Measurements from ENCODE around the gene MEGF6. TPM values are rescaled to one million over a fixed set of nuclear protein-coding genes. Genes with fewer than 3 reads are reported as not detected.

The MEGF6 gene
- total RNA-seq, 5 donors from 2014 or later (not counting 1 experiment from before 2014, with no cell fraction given): 63.3 to 213 (median 193) TPM

DNA sequence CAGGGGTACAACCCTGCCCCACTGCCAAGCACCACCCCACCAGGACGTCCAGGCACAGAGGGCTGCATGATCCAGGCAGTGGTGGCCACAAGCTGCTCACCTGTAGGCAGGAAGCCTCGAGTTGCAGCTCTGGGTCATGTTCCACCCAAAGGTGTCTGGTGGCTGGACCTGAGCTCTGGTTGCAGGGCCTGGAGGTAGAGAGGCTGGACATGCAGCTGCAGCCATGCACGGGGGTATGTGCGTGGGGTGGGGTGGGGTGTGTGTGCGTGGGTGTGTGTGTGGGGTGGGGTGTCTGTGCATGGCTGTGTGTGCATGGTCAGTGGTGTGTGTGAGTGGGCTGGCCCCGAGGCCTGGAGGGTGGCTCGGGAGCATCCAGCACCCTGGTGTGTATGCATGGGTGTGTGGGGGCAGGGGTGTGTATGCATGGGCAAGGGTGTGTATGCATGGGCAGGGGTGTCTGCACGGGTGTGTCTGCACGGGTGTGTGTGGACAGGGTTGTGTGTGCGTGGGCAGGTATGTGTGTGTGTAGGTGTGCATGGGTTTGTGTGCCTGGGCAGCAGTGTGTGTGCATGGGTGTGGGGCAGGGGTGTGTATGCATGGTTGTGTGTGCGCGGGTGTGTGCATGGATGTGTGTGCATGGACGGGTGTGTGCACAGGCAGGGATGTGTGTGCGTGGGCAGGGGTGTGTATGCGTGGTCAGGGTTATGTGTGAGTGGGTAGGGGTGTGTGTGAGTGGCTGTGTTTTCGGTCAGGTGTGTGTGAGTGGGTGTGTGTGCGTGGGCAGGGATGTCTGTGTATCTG lies 141.3 kb downstream of the MEGF6 start:
- H3K9me3 ChIP-seq: no peaks in the 10 kb centered on the region
- Mint-ChIP-seq H3K36me3 (no peaks in the 10 kb centered on the region), H3K27me3 (peaks cover 3 to 5% of the 10 kb centered on the region in 2 donors), H3K9me3 (no peaks in the 10 kb centered on the region), H3K4me3 (no peak overlapping the region), H3K27ac (no peak overlapping the region), H3K4me1 (peaks cover 0 to 6% (median 3%) of the 10 kb centered on the region in 3 donors)
- H3K27me3 ChIP-seq (replicated peaks in 1 of 2; ENCODE audit: control insufficient read depth in 2 of 2, extremely low read depth in 1 of 2, insufficient read depth in 2 of 2, low read length in 1 of 2): peaks cover 0 to 17% of the 10 kb centered on the region in 2 experiments
- ATAC-seq (replicated peaks in 1 of 4) (no peak), DNase-seq (no peak)
- ChIA-PET CTCF (interaction anchor here in 1 of 2 donors (0.6 kb wide), 2 partner anchors 11 to 254 kb away, joined by 3 to 4 read pairs; no protein-coding TSS in a partner anchor), POLR2A (no interaction called here)
- no peak overlapping the region for H3K27ac ChIP-seq (ENCODE audit: low read length)
- no peaks in the 10 kb centered on the region for H3K36me3 ChIP-seq (ENCODE audit: control insufficient read depth in 2 of 2, extremely low read depth in 1 of 2, insufficient read depth in 1 of 2, low read length in 1 of 2)
- no peak overlapping the region for H3K4me3 ChIP-seq (ENCODE audit: control insufficient read depth in 1 of 2, extremely low read depth in 1 of 2, low read length in 1 of 2)
- H3K4me1 ChIP-seq (ENCODE audit: control insufficient read depth in 1 of 2, extremely low read depth in 1 of 2, insufficient read depth in 2 of 2, low read length in 2 of 2): no peaks in the 10 kb centered on the region
- WGBS (ENCODE audit: insufficient coverage): 83% methylated on average over 15 of the region's 17 CpGs

DNA sequence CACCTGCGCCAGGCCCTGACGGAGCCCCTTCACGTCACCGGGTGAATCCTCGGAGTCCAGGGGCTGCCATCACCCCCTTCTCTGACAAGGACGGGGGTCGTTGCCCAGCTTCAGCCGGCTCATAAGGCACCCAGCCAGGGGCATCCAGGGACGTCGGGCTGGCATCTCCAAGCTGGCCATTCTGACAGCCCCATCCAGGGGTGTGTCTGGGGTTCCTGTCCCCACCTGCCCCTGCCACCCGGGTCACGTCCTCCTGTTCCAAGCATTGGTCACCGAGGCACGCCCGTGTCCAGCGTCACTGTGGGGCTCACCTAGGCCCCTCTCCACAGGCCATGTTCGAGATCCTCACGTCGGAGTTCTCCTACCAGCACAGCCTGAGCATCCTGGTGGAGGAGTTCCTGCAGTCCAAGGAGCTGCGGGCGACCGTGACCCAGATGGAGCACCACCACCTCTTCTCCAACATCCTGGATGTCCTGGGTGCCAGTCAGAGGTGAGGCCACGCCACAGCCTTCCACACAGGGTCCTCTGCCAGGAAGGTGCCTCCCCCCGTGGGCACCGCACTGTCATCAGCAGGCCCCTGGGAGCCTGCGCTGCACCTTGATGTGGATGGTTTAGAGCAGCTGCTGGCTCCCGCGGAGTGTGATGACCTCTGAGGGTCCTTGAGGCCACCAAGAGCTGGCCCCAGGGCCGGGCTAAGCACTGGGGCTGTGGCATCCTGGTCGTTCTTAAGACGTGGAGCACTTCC lies 142.0 kb downstream of the MEGF6 start:
- Histone ChIP-seq H3K9me3 (no peaks in the 10 kb centered on the region), H3K27me3 (replicated peaks in 1 of 2; ENCODE audit: control insufficient read depth in 2 of 2, extremely low read depth in 1 of 2, insufficient read depth in 2 of 2, low read length in 1 of 2) (peaks cover 0 to 17% of the 10 kb centered on the region in 2 experiments), H3K27ac (ENCODE audit: low read length) (no peak overlapping the region), H3K36me3 (ENCODE audit: control insufficient read depth in 2 of 2, extremely low read depth in 1 of 2, insufficient read depth in 1 of 2, low read length in 1 of 2) (no peaks in the 10 kb centered on the region), H3K4me3 (ENCODE audit: control insufficient read depth in 1 of 2, extremely low read depth in 1 of 2, low read length in 1 of 2) (no peak overlapping the region), H3K4me1 (ENCODE audit: control insufficient read depth in 1 of 2, extremely low read depth in 1 of 2, insufficient read depth in 2 of 2, low read length in 2 of 2) (no peaks in the 10 kb centered on the region)
- H3K4me3 Mint-ChIP-seq: no peak overlapping the region
- DNase-seq (no peak), ATAC-seq (replicated peaks in 1 of 4) (no peak)
- H3K27me3 Mint-ChIP-seq: peaks cover 3 to 5% of the 10 kb centered on the region in 2 donors
- ChIA-PET POLR2A (no interaction called here), CTCF (interaction anchor here in 1 of 2 donors (0.6 kb wide), 2 partner anchors 12 to 255 kb away, joined by 3 to 4 read pairs; no protein-coding TSS in a partner anchor)
- H3K36me3 Mint-ChIP-seq: no peaks in the 10 kb centered on the region
- H3K4me1 Mint-ChIP-seq: peaks cover 0 to 6% (median 3%) of the 10 kb centered on the region in 3 donors
- H3K27ac Mint-ChIP-seq: no peak overlapping the region
- WGBS (ENCODE audit: insufficient coverage): 87% methylated on average over 22 of the region's 31 CpGs
- H3K9me3 Mint-ChIP-seq: no peaks in the 10 kb centered on the region

DNA sequence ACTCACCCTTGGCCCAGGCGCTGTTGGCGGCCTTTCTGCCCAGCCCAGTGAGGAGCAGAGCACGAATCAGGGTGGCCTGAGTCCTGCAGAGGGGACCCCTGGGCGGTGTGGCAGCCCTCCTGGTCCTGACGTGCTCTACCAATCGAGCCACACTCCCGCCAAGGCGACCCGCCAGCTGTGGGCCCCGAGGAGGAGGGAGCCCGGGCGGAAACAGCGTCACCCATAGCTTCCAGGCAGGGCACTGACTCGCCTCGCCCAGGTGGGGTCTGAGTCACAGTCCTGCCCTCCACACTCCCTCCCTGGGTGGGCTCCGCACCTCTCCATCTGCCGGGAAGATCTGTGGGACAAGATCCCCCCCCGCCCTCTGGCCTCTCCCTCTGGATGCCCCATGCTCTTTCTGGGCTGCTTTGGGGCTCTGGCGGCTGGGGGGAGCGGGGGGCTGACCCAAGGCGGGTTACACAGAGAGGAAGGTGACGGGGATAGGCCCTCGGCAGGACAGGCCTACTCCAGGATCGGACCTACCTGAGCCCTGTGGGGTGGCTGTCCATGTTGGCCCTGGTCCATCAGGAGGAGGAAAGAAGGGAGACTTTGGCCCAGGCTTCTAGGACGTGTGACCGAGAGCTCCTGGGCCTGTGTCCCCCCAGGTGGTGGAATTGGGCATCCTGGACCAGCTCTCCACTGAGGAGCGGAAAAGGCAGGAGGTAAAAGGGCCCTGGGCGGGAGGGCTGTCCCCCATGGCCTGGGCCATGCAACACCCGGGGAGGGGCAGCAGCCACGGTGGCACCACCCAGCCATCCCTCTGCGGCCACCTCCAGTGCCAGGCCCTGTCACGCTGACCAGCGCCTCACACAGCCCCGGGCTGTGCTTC lies 142.8 kb downstream of the MEGF6 start:
- ChIA-PET CTCF (no interaction called here), POLR2A (no interaction called here)
- no peak overlapping the region for H3K4me3 Mint-ChIP-seq
- no peak overlapping the region for H3K4me3 ChIP-seq (ENCODE audit: control insufficient read depth in 1 of 2, extremely low read depth in 1 of 2, low read length in 1 of 2)
- H3K27ac Mint-ChIP-seq: no peak overlapping the region
- no peaks in the 10 kb centered on the region for H3K9me3 Mint-ChIP-seq
- H3K36me3 Mint-ChIP-seq: no peaks in the 10 kb centered on the region
- ATAC-seq (replicated peaks in 1 of 4) (no peak), DNase-seq (no peak)
- peaks cover 0 to 5% of the 10 kb centered on the region in 2 donors for H3K27me3 Mint-ChIP-seq
- H3K4me1 ChIP-seq (ENCODE audit: control insufficient read depth in 1 of 2, extremely low read depth in 1 of 2, insufficient read depth in 2 of 2, low read length in 2 of 2): no peaks in the 10 kb centered on the region
- H3K36me3 ChIP-seq (ENCODE audit: control insufficient read depth in 2 of 2, extremely low read depth in 1 of 2, insufficient read depth in 1 of 2, low read length in 1 of 2): no peaks in the 10 kb centered on the region
- H3K9me3 ChIP-seq: no peaks in the 10 kb centered on the region
- H3K4me1 Mint-ChIP-seq: peaks cover 0 to 6% (median 3%) of the 10 kb centered on the region in 3 donors
- H3K27me3 ChIP-seq (replicated peaks in 1 of 2; ENCODE audit: control insufficient read depth in 2 of 2, extremely low read depth in 1 of 2, insufficient read depth in 2 of 2, low read length in 1 of 2): peaks cover 0 to 17% of the 10 kb centered on the region in 2 experiments
- 81% methylated on average over 33 of the region's 34 CpGs for WGBS (ENCODE audit: insufficient coverage)
- no peak overlapping the region for H3K27ac ChIP-seq (ENCODE audit: low read length)

DNA sequence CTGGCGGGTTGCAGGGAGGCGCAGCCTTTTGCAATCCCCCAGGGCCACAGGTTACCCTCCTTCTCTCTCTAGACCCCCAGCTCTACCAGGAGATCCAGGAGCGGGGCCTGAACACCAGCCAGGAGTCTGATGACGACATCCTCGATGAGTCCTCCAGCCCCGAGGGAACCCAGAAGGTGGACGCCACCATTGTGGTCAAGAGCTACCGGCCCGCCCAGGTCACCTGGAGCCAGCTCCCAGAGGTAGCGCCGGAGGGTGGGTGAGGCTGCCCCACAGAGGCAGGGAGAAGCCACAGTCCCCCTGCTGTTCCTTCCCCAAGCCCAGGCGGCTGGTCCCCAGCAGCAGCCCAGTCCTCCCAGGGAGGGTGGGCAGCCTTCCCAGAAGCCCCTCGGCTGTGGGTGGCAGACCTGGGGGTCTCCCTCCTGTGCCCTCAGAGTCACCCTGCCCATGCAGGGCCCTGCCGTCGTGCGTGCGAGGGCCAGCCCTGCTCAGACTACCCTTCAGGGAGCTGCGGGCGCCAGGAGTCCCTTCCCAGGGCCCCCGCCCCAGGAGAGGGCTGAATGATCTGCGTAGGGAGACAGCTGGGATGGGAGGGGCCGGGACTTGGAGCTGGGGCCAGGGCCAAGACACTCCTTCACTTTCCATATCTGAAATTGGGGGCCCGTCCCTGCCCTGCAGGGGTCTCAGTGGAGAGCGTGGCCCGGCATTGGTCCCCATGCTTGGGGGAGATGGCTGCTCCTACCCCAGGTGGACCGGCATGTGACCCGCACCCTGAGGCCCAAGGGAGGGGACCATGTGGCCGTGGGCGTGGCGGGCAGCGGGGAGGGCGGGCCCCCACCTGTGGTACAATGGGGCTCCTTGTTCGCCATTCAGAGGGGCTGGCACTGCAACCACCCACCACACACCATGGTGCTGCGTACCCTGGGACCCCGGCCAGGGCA lies 143.9 kb downstream of the MEGF6 start:
- H3K4me1 ChIP-seq (ENCODE audit: control insufficient read depth in 1 of 2, extremely low read depth in 1 of 2, insufficient read depth in 2 of 2, low read length in 2 of 2): no peaks in the 10 kb centered on the region
- 82% methylated on average over 15 of the region's 35 CpGs for WGBS (ENCODE audit: insufficient coverage)
- Mint-ChIP-seq H3K27me3 (peaks cover 0 to 5% of the 10 kb centered on the region in 2 donors), H3K36me3 (no peaks in the 10 kb centered on the region), H3K4me1 (peaks cover 0 to 6% (median 3%) of the 10 kb centered on the region in 3 donors), H3K27ac (no peak overlapping the region), H3K9me3 (no peaks in the 10 kb centered on the region), H3K4me3 (no peak overlapping the region)
- H3K36me3 ChIP-seq (ENCODE audit: control insufficient read depth in 2 of 2, extremely low read depth in 1 of 2, insufficient read depth in 1 of 2, low read length in 1 of 2): no peaks in the 10 kb centered on the region
- CTCF ChIA-PET: no interaction called here
- ATAC-seq (replicated peaks in 1 of 4) (no peak), DNase-seq (no peak)
- peaks cover 0 to 15% of the 10 kb centered on the region in 2 experiments for H3K27me3 ChIP-seq (replicated peaks in 1 of 2; ENCODE audit: control insufficient read depth in 2 of 2, extremely low read depth in 1 of 2, insufficient read depth in 2 of 2, low read length in 1 of 2)
- H3K4me3 ChIP-seq (ENCODE audit: control insufficient read depth in 1 of 2, extremely low read depth in 1 of 2, low read length in 1 of 2): no peak overlapping the region
- POLR2A ChIA-PET: no interaction called here
- no peak overlapping the region for H3K27ac ChIP-seq (ENCODE audit: low read length)
- no peaks in the 10 kb centered on the region for H3K9me3 ChIP-seq

DNA sequence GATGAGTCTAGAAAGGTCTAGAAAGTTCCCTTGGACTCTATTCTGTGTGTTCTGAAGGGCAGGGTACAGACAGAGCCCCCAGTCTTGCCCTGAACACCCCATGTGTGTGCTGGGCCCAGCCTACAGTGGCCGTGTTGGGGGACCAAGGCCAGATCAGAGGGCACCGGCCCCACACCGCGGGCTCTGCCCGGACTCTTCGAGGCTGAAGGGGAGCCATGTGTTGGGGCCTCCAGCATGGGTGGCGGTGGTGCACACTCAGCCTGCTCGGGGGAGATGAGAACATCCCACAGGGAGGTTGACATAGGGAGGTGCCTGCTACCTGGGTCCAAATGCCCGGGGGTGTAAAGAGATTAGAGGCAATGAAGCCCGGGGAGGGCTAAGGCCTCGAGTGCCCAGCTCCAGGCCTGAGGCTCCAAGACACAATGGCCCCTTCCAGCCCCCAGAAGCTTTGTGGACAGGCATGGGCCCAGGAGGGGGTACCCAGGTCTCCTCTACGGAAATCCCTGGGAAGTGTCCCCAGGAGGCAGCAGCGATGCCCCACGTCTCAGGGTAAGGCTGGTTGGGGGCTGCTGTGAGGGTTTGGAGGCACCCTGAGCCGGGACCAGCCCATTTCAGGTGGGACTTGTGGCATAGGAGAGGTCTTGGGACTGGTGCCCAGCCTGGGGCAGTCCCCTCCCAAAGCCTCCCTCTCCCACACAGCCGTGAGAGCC lies 144.8 kb downstream of the MEGF6 start:
- H3K27ac Mint-ChIP-seq: no peak overlapping the region
- ChIA-PET CTCF (no interaction called here), POLR2A (no interaction called here)
- no peak overlapping the region for H3K27ac ChIP-seq (ENCODE audit: low read length)
- H3K4me3 Mint-ChIP-seq: no peak overlapping the region
- H3K27me3 ChIP-seq (replicated peaks in 1 of 2; ENCODE audit: control insufficient read depth in 2 of 2, extremely low read depth in 1 of 2, insufficient read depth in 2 of 2, low read length in 1 of 2): peaks cover 0 to 15% of the 10 kb centered on the region in 2 experiments
- WGBS (ENCODE audit: insufficient coverage): 83% methylated on average over 12 of the region's 16 CpGs
- no peaks in the 10 kb centered on the region for H3K9me3 ChIP-seq
- no peak for ATAC-seq (replicated peaks in 1 of 4)
- H3K4me1 Mint-ChIP-seq: peaks cover 0 to 6% (median 3%) of the 10 kb centered on the region in 3 donors
- H3K4me1 ChIP-seq (ENCODE audit: control insufficient read depth in 1 of 2, extremely low read depth in 1 of 2, insufficient read depth in 2 of 2, low read length in 2 of 2): no peaks in the 10 kb centered on the region
- H3K9me3 Mint-ChIP-seq: no peaks in the 10 kb centered on the region
- no peak overlapping the region for H3K4me3 ChIP-seq (ENCODE audit: control insufficient read depth in 1 of 2, extremely low read depth in 1 of 2, low read length in 1 of 2)
- H3K36me3 Mint-ChIP-seq: no peaks in the 10 kb centered on the region
- no peaks in the 10 kb centered on the region for H3K36me3 ChIP-seq (ENCODE audit: control insufficient read depth in 2 of 2, extremely low read depth in 1 of 2, insufficient read depth in 1 of 2, low read length in 1 of 2)
- H3K27me3 Mint-ChIP-seq: peaks cover 0 to 6% of the 10 kb centered on the region in 2 donors
- no peak for DNase-seq
